ENCODE measurements around the gene AGMO. TPM values are rescaled to one million over a fixed set of nuclear protein-coding genes. Genes with fewer than 3 reads are reported as not detected.

Gene AGMO
- total and polyA plus RNA-seq, 2 of the 8 experiments (the other 6 are each of a cell fraction or from before 2014, with no cell fraction given), result 0.22 to 0.45 TPM

Other genes with a start within 250 kb of the AGMO start
- 0.19 TPM in 1 of 2 replicates, not detected in the other for gene MEOX2, start 124.7 kb upstream of the AGMO start, total RNA-seq (2021; fragmentation: NEBNext Ultra II Directional; extraction: Animal tissue kit (Norgen Biotek cat#: 25700))
- 0.02 and 0.05 TPM in 2 replicates for gene MEOX2, start 124.7 kb upstream of the AGMO start, polyA plus RNA-seq (2011; rRNA removed)